Hippocampal formation (tissue), 2 donors: ENCODE measurements around the gene GRB2.
"Not testable (repeated sequence)": the region's sequence is repeated elsewhere in the genome, so short reads cannot be mapped to it uniquely, and the experiment has no call there.

Experiments
- DNase-seq, 2 donors: peaks; one replicate each; lab custom pipeline; 2025; lab: John Stamatoyannopoulos, UW

Gene GRB2

DNA sequence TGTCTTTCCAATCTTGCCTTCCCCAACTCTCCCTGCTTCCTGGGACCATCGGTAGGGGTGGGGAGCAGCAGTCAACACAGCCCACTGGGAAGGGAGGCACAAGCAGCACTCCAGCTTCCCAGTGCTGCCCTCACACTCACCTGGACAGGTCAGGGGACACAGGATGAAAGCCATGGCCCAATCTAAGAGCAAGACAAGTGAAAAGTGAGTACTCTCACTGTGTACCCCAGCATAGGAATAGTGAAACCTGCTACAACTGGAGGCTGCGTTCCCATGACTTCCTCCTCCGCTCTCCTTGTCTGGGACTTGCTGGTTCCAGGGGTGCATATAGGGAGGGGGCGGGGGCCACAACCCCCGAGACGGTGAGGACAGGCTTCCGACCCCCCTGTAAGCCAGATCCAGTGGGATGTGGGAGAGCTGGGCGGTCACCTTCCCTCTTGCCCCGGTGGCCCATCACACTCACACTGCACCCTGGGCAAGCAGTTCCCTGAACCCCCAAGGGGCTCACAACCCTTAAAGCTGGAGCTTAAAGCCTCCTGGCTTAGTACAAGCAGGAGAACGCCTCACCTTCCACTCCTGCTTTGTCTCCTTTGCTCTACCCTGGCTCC is 86.8 kb downstream of the GRB2 start:
- no peak for DNase-seq

DNA sequence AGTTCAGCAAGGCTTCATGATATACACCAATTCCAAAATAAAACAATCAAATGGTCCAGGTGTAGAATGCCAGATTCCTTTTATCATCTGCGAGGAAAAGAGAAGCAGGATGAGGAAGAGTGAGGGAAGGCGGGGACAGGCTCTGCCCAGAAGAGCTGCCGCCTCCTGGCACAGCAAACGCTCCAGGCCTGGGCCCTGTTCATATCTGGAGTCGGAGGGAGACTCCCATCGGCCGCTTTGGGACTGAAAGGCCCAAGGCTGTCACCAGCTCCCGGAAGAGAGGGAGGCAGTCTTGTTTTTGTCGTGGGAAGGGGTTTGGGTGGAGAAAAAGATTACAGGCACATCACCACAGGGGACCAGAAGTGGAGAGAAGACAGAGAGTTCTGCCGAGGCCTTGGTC is 87.3 kb downstream of the GRB2 start:
- DNase-seq, result no peak

DNA sequence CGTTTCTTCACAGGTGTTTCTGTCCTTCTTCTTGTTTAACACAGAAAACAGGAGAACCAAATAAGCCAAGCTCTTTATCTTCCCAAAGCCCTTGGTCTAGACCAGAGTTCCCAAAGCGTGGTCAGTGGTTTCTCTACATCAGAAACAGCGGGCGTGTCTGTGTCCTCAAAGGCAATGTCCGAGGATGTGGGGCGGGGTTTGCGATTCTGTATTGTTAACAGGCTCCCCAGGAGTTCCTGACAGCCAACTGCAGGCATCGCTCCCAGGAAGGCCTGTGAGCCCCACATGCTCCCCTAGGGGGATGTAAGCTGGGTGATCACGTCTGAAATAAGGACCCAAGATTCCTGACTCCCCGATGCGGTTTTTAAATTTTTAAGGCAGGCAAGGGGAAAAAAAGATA is 87.8 kb downstream of the GRB2 start:
- no peak for DNase-seq

DNA sequence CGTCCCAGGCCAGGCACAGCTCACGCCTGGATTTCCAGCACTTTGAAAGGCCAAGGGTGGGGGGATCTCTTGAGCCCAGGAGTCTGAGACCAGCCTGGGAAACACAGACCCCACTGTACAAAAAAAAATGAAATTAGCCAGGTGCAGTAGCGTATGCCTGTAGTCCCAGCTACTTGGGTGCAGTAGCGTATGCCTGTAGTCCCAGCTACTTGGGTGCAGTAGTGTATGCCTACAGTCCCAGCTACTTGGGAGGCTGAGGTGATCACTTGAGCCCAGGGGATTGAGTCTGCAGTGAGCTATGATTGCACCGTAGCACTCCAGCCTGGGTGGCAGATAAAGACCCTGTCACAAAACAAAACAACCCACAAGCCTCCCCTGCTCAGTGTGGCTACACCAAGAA is 89.2 kb downstream of the GRB2 start:
- no peak for DNase-seq

DNA sequence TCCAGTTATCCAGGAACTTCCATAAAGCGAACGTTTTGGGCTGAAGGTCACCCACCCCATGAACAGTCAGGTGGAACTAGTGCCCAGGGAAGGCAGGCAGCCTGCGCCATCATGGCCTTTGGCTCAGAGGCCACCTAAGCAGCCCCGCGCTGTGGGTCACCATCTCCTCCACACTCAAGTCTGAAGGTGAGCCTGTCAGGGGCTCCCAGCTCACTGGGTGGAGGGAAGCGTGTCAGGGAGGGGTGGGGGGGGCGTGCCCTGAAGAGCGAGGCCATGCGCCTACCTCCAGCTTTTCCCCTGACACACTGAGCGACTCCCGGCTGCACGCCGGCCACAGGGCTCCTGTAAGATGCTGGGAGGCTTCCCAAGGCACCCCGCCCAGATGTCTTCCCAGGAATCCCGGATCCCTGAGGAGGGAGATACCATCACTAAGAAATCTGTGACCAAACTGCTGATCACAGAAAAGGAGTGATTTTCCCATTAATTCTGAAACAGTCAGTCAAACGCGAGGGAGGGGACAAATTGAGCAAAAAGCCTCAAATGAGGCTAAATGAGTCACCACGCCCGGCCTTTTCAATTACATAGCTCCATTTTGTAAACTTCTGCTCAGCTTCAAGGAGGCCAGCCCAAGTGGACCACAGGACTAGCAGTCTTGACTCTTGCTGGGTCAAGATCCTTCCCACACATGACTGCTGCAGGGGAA is 89.8 kb downstream of the GRB2 start:
- DNase-seq, result no peak

DNA sequence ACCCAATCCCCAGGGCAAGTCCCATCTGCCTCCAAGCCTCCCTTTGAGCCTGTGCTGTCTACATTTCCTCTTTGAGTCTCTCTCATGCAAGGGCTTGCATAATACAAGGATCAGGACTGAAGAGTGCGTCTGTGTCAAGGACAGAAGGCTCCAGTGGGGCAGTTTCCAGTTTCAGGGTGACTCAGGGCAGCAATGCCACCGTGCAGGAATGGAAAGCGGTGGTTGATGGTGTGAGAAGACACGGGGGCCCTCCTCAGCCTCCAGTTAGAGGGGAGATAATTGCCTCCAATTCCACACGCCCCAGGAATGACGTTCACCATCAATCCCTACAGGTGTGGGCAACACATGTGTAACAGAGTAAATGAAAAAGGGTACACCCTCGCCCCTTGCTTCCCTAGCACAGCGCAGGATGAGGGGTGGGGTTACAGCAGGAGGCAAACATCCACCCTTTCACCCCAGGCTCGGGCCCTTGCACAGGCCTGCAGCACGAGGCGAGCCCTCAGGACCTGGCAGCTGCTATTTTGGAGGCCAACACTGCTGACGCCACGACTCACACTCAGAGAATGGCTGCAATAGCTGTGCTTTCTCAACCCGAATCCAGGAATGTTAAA is 91.4 kb downstream of the GRB2 start:
- DNase-seq, result peak in 1 of 2 donors; percentile 42

DNA sequence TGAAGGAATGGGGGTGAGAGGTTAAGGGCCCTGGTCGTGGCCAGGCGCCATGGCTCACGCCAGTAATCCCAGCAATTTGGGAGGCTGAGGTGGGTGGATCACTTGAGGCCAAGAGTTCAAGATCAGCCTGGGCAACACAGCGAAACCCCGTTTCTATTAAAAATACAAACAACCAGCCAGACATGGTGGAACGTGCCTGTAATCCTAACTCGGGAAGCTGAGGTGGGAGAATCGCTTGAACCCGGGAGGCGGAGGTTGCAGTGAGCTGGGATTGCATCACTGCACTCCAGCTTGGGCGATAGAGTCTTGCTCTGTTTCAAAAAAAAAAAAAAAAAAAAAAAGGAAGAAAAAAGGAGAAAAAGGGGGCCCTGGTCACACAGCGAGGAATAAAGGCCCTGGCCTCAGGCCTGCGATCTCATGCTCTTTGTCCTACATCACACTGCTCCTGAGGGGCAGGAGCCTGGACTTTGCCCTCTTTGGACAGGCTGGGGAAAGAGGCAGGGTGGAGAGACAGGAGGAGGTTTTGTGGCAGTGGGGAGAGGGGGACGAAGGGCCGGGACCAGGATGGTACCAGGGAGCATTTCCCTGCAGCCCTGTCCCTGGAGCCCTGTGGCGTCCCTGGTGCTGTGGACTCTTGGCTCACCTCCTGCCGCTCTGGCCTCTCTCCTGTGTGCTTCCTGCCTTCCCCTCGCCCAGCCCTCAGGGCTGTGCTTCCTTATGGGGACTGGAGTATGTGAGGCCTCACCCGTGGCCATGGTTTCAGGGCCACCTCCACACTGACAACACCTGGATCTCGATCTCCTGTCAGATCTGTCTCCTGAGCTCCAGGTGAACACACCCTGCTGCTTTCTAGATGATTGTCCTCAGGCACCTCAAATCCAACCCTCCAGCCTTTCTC is 96.5 kb downstream of the GRB2 start:
- DNase-seq, result no peak

DNA sequence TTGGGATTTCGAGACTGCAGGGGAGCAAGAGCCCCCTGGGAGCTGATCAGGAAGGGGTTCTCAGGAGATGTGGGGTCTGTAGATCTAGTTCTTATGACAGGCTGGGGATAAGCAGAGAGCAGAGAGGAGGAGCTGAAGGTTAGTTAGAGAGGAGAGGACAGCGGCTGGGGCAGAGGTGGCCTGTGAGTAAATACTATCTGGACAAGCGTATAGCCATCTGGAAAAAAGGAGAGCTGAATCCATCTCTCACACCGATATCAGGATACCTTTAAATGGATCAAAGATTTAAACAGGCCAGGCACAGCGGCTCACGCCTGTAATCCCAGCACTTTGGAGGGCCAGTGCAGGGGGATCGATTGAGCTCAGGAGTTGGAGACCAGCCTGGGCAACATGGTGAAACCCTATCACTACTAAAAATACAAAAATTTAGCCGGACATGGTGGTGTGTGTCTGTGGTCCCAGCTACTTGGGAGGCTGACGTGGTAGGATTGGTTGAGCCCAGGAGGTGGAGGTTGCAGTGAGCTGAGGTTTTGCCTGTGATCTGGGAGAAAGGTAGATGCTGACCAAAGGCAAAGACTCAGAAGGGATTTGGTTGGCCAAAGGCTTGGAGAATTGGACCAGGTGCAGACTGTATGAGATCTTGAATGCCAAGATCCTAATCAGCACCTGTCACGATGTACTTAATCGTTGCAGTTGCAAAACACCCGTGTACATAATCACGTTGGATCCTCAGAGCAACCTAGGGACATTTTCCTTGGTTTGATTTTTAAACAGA is 97.3 kb downstream of the GRB2 start:
- no peak for DNase-seq

DNA sequence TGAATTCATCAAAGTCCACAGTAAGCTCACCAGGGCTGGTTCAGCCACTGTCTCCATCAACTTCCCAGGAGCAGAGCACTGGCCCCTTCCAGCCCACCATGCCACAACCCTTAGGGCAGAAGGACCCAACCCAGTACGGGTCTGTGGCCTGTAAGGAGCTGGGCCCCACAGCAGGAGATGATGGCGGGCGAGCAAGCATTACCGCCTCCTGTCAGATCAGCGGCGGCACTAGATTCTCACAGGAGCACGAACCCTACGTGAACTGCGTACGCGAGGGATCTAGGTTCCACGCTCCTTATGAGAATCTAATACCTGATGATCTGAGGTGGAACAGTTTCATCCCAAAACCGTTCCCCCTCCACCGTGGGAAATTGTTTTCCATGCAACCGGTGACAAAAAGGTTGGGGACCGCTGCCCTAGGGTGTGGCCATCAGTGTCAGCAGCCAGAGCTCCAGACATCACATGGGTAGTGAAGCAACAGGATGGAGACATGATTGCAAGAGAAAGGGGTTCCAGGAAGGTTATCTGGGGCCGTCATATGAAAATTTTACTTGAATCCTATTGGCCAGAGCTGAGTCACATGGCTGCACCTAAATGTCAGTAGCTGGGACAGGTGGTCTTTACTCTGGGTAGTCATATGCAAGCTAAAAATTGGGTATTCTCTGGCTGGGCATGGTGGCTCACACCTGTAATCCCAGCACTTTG is 103.8 kb downstream of the GRB2 start:
- DNase-seq, result no peak

DNA sequence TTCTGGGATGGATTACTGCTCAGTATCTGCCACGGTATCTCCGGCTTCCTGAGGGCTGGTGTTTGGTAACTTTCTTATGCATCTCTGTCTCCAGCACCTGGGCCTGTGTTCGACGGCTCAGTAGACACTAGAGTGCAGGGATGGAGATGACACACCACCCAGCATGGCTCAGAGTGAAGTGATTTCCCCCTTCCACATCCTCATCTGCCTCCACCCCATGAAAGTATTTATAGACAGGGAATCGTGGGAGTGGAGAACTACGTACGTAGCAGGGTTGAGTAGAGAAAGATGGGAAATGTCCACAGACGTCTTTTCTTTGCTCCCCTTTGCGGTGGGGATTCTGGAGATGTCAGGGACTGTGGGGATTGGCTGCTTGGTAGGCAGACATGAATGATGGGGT is 104.4 kb downstream of the GRB2 start:
- DNase-seq, result no peak

DNA sequence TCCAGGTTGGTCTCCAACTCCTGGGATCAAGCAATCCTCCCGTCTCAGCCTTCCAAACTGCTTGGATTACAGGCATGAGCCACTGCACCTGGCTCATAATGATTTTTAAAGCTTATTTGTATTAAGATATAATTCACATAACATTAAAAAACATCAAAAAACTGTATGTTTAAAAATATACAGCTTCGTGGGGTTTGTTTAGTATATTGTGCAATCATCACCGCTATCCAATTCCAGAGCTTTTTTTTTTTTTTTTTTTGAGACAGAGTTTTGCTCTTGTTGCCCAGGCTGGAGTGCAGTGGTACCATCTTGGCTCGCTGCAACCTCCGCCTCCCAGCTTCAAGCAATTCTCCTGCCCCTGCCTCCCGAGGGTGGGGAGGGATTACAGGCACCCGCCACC is 105.2 kb downstream of the GRB2 start:
- no peak for DNase-seq

DNA sequence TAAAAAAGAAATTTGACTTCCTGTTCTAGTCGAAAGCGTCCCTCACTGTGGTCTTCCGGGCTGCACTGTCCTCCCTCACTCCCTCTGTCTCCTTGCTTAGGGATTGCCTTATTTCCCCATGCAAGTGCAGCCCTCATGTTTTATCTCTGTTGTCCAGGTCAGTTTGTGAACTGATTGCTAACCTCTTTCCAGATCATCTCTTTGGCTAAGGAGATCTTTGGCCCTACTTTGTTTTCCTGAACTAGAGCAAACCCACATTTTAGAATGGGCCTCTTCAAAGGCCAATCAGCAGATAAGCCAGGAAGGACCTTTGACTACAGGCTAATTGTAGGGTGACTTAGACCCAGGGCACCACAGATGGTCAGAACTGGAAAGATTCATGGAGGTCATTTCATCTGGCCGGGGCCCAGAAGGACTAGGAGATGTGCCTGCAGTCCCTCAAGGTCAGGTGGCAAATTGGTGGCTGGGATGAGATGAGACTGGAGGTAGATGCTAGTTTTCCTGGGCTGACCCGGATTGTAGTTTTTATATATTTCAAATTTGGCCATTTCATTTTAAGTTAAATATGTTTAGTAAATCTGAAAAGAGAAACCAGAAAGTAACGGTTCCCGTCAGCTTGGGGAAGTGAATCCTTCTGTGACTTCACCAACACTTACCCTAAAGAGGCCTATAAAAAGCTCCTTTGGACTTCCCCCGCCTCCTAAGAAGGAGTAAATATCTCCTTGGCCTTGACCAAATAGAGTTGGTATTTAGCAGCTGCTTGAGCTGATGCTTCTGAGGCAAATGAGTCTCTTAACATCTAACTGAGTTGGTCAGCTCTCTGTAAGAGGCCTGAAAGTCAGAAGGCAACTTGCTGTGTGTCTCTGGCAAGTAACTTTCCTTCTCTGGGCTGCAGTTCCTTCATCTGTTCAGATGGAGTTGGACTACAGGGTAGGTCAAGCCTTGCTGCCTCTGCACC is 110.0 kb downstream of the GRB2 start:
- DNase-seq, result no peak

DNA sequence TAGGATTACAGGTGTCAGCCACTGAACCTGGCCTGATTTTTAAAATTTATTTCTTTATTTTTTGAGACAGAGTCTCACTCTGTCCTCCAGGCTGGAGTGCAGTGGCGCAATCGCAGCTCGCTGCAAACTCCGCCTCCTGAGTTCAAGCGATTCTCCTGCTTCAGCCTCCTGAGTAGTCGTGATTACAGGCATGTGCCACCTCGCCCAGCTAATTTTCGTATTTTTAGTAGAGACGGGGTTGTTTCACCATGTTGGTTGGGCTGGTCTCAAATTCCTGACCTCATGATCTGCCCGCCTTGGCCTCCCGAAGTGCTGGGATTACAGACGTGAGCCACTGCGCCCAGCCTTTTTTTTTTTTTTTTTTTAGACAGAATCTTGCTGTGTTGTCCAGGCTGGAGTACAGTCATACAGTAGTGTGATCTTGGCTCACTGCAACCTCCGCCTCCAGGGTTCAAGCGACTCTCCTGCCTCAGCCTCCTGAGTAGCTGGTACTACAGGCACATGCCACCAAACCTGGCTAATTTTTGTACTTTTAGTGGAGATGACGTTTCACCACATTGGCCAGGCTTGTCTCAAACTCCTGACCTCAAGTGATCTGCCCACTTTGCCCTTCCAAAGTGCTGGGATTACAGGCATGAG is 112.5 kb downstream of the GRB2 start:
- not testable (repeated sequence) for DNase-seq

DNA sequence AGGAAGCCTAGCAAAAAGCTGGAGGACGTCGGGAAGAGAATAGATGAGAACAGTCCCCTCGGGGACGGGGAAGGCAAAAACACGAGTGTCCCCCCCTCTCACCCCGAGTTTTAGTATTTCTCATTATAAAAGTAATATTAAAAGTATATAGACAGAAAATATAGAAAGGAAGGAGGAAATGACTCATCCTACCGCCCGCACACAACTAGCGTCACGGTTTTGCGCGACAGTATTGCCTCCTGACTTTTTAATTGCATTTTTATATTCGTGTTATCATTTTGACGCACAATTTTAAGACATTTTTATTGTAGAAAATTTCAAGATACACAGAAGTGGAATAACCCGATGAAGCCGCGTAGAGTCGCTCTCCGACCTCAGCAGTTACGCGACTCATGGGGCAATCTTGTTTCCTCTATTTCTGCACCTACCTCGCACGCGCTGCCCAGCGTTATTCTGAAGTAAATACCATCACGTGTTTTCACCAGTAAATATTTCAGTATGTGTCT is 115.6 kb downstream of the GRB2 start:
- peak in 1 of 2 donors; percentile 57 for DNase-seq

DNA sequence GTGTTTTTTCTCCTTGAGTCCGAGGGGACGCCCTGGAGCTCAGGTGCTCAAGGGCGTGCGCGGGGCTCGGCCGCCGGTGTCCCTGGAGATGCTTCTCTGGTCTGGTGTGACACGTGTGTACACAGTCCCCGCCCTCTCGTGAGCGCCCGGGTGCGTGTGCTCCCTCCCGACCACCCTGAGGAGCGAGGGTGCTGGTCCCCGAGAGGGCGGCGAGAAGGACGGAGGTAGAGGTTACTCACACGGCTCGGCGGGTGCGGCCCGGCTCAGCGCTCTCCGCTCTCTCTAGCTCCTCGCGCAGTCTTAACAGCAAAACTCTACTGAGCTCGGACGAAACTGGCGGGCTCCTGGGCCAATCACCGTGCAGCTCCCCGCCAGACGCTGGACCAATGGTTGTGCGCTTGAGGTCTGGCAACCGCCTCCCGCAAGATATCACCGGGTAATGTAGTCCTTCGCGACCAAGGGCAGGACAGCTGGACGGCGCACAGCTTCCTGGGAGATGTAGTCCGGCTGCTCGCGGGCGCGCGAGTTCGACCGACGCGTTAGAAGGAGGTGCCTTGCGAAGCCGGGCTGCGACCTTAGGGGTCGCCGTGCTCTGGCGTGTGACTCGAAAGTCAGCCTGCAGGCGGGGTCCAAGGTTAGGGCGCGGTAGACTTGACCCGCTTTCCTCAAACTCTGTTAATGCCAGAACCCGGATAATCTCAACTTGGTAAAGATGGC is 116.2 kb downstream of the GRB2 start, which contains the start of gene SLC25A19:
TSS of gene SLC25A19 (minus strand) at position 319 of the 717 bp plus-strand sequence. CDS start 2,669 bp downstream, outside the sequence.
- DNase-seq, result peak; percentile 97 to 98

DNA sequence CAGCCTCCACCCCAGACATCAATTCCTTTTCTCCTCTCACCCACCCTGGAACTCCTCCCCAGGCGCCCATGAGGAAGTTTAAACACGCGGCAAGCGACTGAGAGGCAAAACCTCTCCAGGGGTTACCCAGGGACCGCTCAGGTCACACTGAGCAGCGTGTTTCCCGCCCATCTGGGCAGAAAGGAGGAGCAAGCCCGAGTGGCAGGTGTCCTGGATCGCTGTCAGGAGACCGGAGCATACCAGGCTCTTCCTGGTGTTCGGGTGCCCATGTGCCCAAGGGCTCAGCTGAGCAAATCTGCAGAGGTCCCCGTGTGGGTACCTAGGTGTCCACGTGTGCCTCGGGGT is 116.7 kb downstream of the GRB2 start:
- no peak for DNase-seq

DNA sequence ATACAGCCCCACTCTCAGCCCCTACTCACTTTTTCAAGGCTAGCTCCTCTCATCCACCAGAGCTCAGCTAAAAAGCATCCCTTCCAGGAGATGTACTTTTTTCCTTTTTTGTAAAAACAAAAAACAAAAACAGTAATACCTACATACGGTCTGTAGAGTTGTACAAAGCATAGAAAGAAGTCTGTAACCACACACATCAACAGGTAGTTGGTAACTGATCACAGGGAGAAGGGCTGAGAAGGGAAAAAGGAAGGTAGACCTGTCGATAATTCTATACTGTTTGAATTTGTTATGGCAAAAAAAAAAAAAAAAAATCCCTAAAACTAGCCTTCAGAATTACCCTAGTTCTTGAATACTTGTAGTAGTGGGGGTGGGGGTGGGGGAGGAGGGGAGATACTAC is 117.1 kb downstream of the GRB2 start:
- no peak for DNase-seq

DNA sequence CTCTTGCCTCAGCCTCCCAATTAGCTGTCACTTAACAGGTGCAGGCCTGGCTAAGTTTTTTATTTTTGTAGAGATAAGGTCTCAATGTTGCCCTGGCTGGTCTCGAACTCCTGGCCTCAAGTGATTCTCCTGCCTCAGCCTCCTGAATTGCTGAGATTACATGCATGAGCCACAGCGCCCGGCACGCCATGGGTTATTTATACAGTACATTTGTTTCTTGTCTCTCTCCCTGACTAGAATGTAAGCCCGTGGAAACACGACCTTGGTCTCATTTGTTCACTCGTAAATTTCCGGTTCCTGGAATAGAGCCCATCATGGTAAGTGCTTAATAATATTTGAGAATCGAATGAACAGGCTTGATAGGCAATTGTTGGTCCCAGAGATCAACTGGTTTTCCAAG is 118.3 kb downstream of the GRB2 start:
- DNase-seq, result no peak
